Activated CD4-positive, alpha-beta memory T cell treated with anti-CD3 and anti-CD28 coated beads for 36 hours (primary cell): Measurements from ENCODE around the gene MAB21L4. TPM values are rescaled to one million over a fixed set of nuclear protein-coding genes. Genes with fewer than 3 reads are reported as not detected.

Experiments used
- CTCF ChIA-PET: fragments of 350-600 bp; sonication (Branson Sonifier 250); formaldehyde crosslinking; loops from one replicate; lab custom pipeline; 2021; ENCODE audit warnings: antibody characterized with exemption, inconsistent platforms; lab: Charles Lee
- POLR2A ChIA-PET: fragments of 350-600 bp; sonication (Branson Sonifier 250); formaldehyde crosslinking; loops from one replicate; lab custom pipeline; 2021; ENCODE audit warnings: antibody characterized with exemption; lab: Charles Lee
- DNase-seq: peaks from one replicate; pipeline ENCODE4 v3.0.0-alpha.2; 2020
- H3K27ac Mint-ChIP-seq: one replicate; pipeline ENCODE4 v1.8.0; 2021; ENCODE audit warnings: mixed read lengths
- H3K27me3 Mint-ChIP-seq: one replicate; pipeline ENCODE4 v1.8.0; 2021; ENCODE audit warnings: mixed read lengths
- H3K36me3 Mint-ChIP-seq: one replicate; pipeline ENCODE4 v1.8.0; 2021; ENCODE audit warnings: mixed read lengths
- H3K4me1 Mint-ChIP-seq: one replicate; pipeline ENCODE4 v1.8.0; 2021; ENCODE audit warnings: low read depth, mixed read lengths
- H3K4me3 Mint-ChIP-seq: one replicate; pipeline ENCODE4 v1.8.0; 2021; ENCODE audit warnings: mild to moderate bottlenecking, mixed read lengths
- H3K9me3 Mint-ChIP-seq: one replicate; pipeline ENCODE4 v1.8.0; 2021; ENCODE audit warnings: mixed read lengths
- intact Hi-C: fragments of 100-400 bp; cut with micrococcal nuclease; formaldehyde crosslinking; loops from one replicate; pipeline ENCODE4 v1.15.1; 2023
- total RNA-seq, 2 experiments: library from RNA; stranded (reverse); gene quantifications; one replicate each; pipeline ENCODE4 v1.2.3, GENCODE V29; 2021

The MAB21L4 gene
- total RNA-seq, 2 experiments from 2014 or later = not detected

DNA sequence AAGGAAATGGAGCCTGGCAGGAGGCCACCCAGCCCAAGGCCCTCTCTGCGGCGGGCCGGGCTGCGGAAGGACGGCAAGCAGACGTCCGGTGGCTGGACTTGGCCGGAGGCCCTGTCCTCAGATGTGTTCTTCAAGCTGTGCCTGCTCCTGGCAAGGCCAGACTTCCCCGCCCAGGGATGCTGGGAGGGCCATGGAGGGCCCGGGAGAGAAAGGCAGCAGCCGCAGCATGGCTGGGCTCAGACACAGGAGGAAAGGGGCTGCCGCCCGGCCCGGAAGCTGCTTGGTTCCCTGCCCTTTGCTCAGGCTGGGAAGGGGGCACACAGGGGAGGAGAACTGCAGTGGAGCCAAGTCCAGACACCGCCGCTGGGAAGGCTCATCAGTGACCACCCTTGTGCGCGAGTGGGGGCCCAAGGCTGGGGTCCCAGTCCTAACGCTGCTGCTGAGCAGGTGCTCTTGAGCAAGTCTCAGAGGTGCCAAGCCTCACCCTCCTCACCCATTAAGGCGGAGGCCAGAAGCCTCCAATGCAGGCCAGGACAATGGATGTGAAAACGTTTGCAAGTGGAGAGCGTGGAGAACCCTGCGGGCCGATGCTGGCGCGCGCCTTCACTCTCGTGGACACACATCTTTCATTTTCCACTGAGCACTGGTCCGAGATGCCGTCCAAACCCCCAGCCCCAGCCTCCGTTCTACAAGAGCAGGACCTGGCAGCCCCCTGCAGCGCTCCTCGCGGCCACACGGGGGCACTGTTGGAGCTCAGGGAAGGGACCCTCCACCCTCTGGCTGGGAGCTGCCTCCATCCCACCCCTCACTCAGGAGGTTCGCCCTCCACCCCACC, 18.1 kb upstream of the MAB21L4 start:
- H3K4me1 Mint-ChIP-seq = no peaks in the 10 kb centered on the region
- H3K27me3 Mint-ChIP-seq = peaks cover 21% of the 10 kb centered on the region
- peak; percentile 72 for DNase-seq
- CTCF ChIA-PET = interaction anchor here (0.5 to 1.7 kb wide), 18 partner anchors 11 to 707 kb away, joined by 3 to 10 read pairs (median 3); no protein-coding TSS in a partner anchor
- no peaks in the 10 kb centered on the region for H3K9me3 Mint-ChIP-seq
- POLR2A ChIA-PET = no interaction called here
- intact Hi-C loops = loop anchor here (5.0 kb wide), 1 partner anchor 233 kb away; the partner anchor contains the start of gene PASK
- no peak overlapping the region for H3K27ac Mint-ChIP-seq
- H3K4me3 Mint-ChIP-seq = no peak overlapping the region
- no peaks in the 10 kb centered on the region for H3K36me3 Mint-ChIP-seq

- no peaks in the 10 kb centered on the region for H3K4me1 Mint-ChIP-seq
- H3K27me3 Mint-ChIP-seq = peaks cover 21% of the 10 kb centered on the region
- ChIA-PET CTCF (interaction anchor here (0.6 to 1.7 kb wide), 2 partner anchors 62 to 707 kb away, joined by 3 to 10 read pairs; no protein-coding TSS in a partner anchor), POLR2A (no interaction called here)
- no peak overlapping the region for H3K27ac Mint-ChIP-seq
- no peak for DNase-seq
- no peaks in the 10 kb centered on the region for H3K36me3 Mint-ChIP-seq
- no peaks in the 10 kb centered on the region for H3K9me3 Mint-ChIP-seq
- H3K4me3 Mint-ChIP-seq = no peak overlapping the region
- intact Hi-C loops = loop anchor here (5.0 kb wide), 1 partner anchor 234 kb away; the partner anchor contains the start of gene PASK
Measured at GRCh38 chr2:240912878-240913809, 17.2 kb upstream of the MAB21L4 start.

- ChIA-PET CTCF (no interaction called here), POLR2A (no interaction called here)
- H3K27me3 Mint-ChIP-seq = peaks cover 16% of the 10 kb centered on the region
- intact Hi-C loops = loop anchor here (5.0 kb wide), 1 partner anchor 236 kb away; the partner anchor contains the start of gene PASK
- H3K9me3 Mint-ChIP-seq = no peaks in the 10 kb centered on the region
- DNase-seq = no peak
- H3K4me3 Mint-ChIP-seq = no peak overlapping the region
- H3K27ac Mint-ChIP-seq = no peak overlapping the region
- no peaks in the 10 kb centered on the region for H3K4me1 Mint-ChIP-seq
- no peaks in the 10 kb centered on the region for H3K36me3 Mint-ChIP-seq
Measured at GRCh38 chr2:240911641-240912265, 15.8 kb upstream of the MAB21L4 start.

DNA sequence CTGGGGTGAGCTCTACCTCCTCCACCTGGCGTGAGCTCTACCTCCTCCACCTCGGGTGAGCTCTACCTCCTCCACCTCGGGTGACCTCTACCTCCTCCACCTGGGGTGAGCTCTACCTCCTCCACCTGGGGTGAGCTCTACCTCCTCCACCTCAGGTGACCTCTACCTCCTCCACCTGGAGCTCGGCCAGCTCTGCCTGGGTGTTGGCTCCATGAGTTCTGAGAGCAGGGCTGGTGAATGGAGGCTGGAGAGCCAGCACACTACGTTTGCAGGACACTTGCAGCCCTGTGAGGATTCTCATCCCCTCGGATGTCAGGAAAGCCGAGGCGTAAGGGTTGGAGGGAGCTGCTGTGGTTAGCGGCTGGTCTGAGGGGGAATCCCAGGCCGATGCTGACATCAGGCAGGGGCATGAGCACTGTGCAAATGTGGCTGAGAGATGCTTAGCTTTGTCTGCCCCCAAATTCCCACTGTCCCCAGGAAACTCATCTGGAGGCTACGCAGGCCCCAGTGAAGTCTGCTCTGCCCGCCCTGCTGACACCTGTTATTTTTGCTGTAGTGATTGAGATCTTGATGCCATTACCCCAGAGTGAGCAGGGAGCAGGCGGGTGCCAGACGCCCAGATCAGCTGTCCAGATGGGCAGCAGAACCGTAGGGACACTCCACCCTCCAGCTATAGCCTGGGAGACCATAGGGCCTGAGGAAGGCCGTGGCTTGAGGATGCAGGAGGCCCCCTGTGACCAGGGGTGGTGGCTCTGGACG, 13.4 kb upstream of the MAB21L4 start:
- Mint-ChIP-seq H3K36me3 (no peaks in the 10 kb centered on the region), H3K9me3 (no peaks in the 10 kb centered on the region), H3K4me3 (no peak overlapping the region), H3K4me1 (no peaks in the 10 kb centered on the region), H3K27me3 (peaks cover 10% of the 10 kb centered on the region), H3K27ac (no peak overlapping the region)
- no peak for DNase-seq
- intact Hi-C loops = no loop called here
- ChIA-PET CTCF (no interaction called here), POLR2A (no interaction called here)

- no peak overlapping the region for H3K4me3 Mint-ChIP-seq
- H3K4me1 Mint-ChIP-seq = no peaks in the 10 kb centered on the region
- intact Hi-C loops = no loop called here
- CTCF ChIA-PET = no interaction called here
- no peaks in the 10 kb centered on the region for H3K9me3 Mint-ChIP-seq
- no peak for DNase-seq
- POLR2A ChIA-PET = no interaction called here
- no peak overlapping the region for H3K27ac Mint-ChIP-seq
- peaks cover 7% of the 10 kb centered on the region for H3K27me3 Mint-ChIP-seq
- no peaks in the 10 kb centered on the region for H3K36me3 Mint-ChIP-seq
Measured at GRCh38 chr2:240906911-240907590, 11.1 kb upstream of the MAB21L4 start.

DNA sequence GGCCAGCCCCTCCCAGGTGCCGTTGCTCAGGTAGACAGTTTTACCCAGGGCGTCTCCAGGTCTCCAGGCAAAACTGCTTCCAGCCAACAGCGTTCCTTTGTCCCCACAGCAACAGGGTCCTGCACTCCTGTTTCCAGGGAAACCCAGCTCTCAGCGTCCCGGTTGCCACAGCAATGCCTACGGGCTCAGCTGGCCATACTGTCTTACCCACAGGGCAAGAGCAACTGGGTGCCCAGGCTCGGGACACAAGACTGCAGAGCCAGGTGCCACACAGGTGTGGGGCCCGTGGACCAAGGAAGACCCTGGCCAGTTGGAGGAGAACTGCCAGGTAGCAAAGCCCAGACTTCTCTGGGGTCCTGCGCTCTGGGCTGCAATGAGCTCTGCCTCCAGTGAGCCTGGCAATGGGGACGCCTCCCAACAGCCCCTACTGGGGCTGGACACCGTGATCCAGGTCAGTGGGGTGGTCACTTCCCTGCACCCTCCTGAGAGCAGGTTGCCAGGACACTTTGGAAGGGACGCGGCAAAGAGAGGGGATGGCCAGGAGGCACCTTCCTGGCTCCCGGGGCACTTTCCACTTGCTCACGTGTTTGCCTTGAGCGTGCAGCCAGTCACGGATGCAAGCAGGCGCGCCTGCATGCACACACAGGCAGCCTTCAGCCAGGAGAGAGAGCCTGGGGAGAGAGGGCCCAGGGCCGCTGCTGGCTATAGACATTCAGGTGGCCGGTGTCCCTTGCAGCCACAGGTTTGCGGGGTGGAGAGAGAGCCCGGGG, 10.4 kb upstream of the MAB21L4 start, which contains the start of gene CROCC2:
Gene CROCC2, plus strand, starts transcription at position 196 of the 770 bp plus-strand sequence. Its CDS starts 178 bp downstream, at position 374.
- intact Hi-C loops = no loop called here
- Mint-ChIP-seq H3K4me3 (no peak within 1 kb of the TSS), H3K27ac (no peak within 1 kb of the TSS), H3K4me1 (no peaks in the 10 kb centered on the region), H3K27me3 (peaks cover 1% of the 10 kb centered on the region), H3K36me3 (no peaks in the 10 kb centered on the region), H3K9me3 (no peaks in the 10 kb centered on the region)
- ChIA-PET POLR2A (interaction anchor here (0.6 kb wide), 1 partner anchor 475 kb away, joined by 3 read pairs; no protein-coding TSS in a partner anchor), CTCF (no interaction called here)
- DNase-seq = no peak

- Mint-ChIP-seq H3K4me1 (no peaks in the 10 kb centered on the region), H3K9me3 (no peaks in the 10 kb centered on the region), H3K36me3 (no peaks in the 10 kb centered on the region), H3K27ac (no peak overlapping the region), H3K4me3 (no peak overlapping the region), H3K27me3 (no peaks in the 10 kb centered on the region)
- DNase-seq = no peak
- CTCF ChIA-PET = no interaction called here
- POLR2A ChIA-PET = no interaction called here
- intact Hi-C loops = no loop called here
Measured at GRCh38 chr2:240905176-240905781, 9.3 kb upstream of the MAB21L4 start.

GRCh38 chr2:240904216-240905175, 8.5 kb upstream of the MAB21L4 start:
- no peak overlapping the region for H3K27ac Mint-ChIP-seq
- intact Hi-C loops = no loop called here
- no peak for DNase-seq
- no peaks in the 10 kb centered on the region for H3K27me3 Mint-ChIP-seq
- CTCF ChIA-PET = no interaction called here
- H3K36me3 Mint-ChIP-seq = no peaks in the 10 kb centered on the region
- no peaks in the 10 kb centered on the region for H3K4me1 Mint-ChIP-seq
- H3K9me3 Mint-ChIP-seq = no peaks in the 10 kb centered on the region
- H3K4me3 Mint-ChIP-seq = no peak overlapping the region
- POLR2A ChIA-PET = no interaction called here

GRCh38 chr2:240903191-240904060, 7.5 kb upstream of the MAB21L4 start:
- CTCF ChIA-PET = no interaction called here
- intact Hi-C loops = no loop called here
- Mint-ChIP-seq H3K36me3 (no peaks in the 10 kb centered on the region), H3K4me3 (no peak overlapping the region), H3K4me1 (no peaks in the 10 kb centered on the region), H3K27me3 (no peaks in the 10 kb centered on the region), H3K27ac (no peak overlapping the region), H3K9me3 (no peaks in the 10 kb centered on the region)
- POLR2A ChIA-PET = no interaction called here
- no peak for DNase-seq
